ENCODE results near the gene ZFC3H1.
"Not testable (repeated sequence)": the region's sequence is repeated elsewhere in the genome, so short reads cannot be mapped to it uniquely, and the experiment has no call there.

Gene ZFC3H1

GRCh38 chr12:71589478-71589881 is 74.2 kb downstream of the ZFC3H1 start:
- no peak overlapping the region for H3K4me3 ChIP-seq (ENCODE audit: low read length)
- DNase-seq (ENCODE audit: low read depth, low spot score): no peak

GRCh38 chr12:71587012-71587411 is 76.6 kb downstream of the ZFC3H1 start:
- H3K4me3 ChIP-seq (ENCODE audit: low read length): no peak overlapping the region
- no peak for DNase-seq (ENCODE audit: low read depth, low spot score)

- no peak for DNase-seq (ENCODE audit: low read depth, low spot score)
- no peak overlapping the region for H3K4me3 ChIP-seq (ENCODE audit: low read length)
These were observed 78.4 kb downstream of the ZFC3H1 start for GRCh38 chr12:71585218-71585617.

- no peak for DNase-seq (ENCODE audit: low read depth, low spot score)
These were observed 79.3 kb downstream of the ZFC3H1 start for GRCh38 chr12:71584356-71584755.

GRCh38 chr12:71582925-71583324 is 80.7 kb downstream of the ZFC3H1 start:
- no peak for DNase-seq (ENCODE audit: low read depth, low spot score)
- H3K4me3 ChIP-seq (ENCODE audit: low read length): no peak overlapping the region

More at GRCh38 chr12:71584356-71584755, 79.3 kb downstream of the ZFC3H1 start:
- H3K4me3 ChIP-seq (ENCODE audit: low read length): no peak overlapping the region

- no peak for DNase-seq (ENCODE audit: low read depth, low spot score)
- H3K4me3 ChIP-seq (ENCODE audit: low read length): no peak overlapping the region
These were observed 82.4 kb downstream of the ZFC3H1 start for GRCh38 chr12:71581206-71581605.

- DNase-seq (ENCODE audit: low read depth, low spot score): no peak
- H3K4me3 ChIP-seq (ENCODE audit: low read length): no peak overlapping the region
These were observed 84.9 kb downstream of the ZFC3H1 start for GRCh38 chr12:71578694-71579258.

GRCh38 chr12:71576496-71576895 is 87.2 kb downstream of the ZFC3H1 start:
- no peak for DNase-seq (ENCODE audit: low read depth, low spot score)

GRCh38 chr12:71569885-71570284 is 93.8 kb downstream of the ZFC3H1 start:
- DNase-seq (ENCODE audit: low read depth, low spot score); H3K4me3 ChIP-seq (ENCODE audit: low read length): not testable (repeated sequence)

More at GRCh38 chr12:71576496-71576895, 87.2 kb downstream of the ZFC3H1 start:
- H3K4me3 ChIP-seq (ENCODE audit: low read length): no peak overlapping the region

- DNase-seq (ENCODE audit: low read depth, low spot score): no peak
- no peak overlapping the region for H3K4me3 ChIP-seq (ENCODE audit: low read length)
These were observed 96.1 kb downstream of the ZFC3H1 start for GRCh38 chr12:71567537-71567936.

GRCh38 chr12:71566655-71567054 is 97.0 kb downstream of the ZFC3H1 start:
- H3K4me3 ChIP-seq (ENCODE audit: low read length): no peak overlapping the region
- no peak for DNase-seq (ENCODE audit: low read depth, low spot score)

- no peak overlapping the region for H3K4me3 ChIP-seq (ENCODE audit: low read length)
- no peak for DNase-seq (ENCODE audit: low read depth, low spot score)
These were observed 98.1 kb downstream of the ZFC3H1 start for GRCh38 chr12:71565535-71565934.

GRCh38 chr12:71562676-71563595 is 100.7 kb downstream of the ZFC3H1 start:
- no peak overlapping the region for H3K4me3 ChIP-seq (ENCODE audit: low read length)
- no peak for DNase-seq (ENCODE audit: low read depth, low spot score)
